Fibroblast of the aortic adventitia (primary cell): ENCODE results near the gene UGT1A10. TPM values are rescaled to one million over a fixed set of nuclear protein-coding genes. Genes with fewer than 3 reads are reported as not detected.
"Not testable (repeated sequence)": the region's sequence is repeated elsewhere in the genome, so short reads cannot be mapped to it uniquely, and the experiment has no call there.

ENCODE experiments used
- DNase-seq: peaks from one replicate; pipeline ENCODE4 v3.0.0-alpha.2; 2010; ENCODE audit warnings: low read depth
- H3K4me3 ChIP-seq: 2 replicates; pipeline ENCODE4 v1.5.1; 2011; ENCODE audit warnings: low read depth, mild to moderate bottlenecking, control low read depth, low read length, moderate library complexity
- CTCF ChIP-seq: IDR thresholded peaks from 2 replicates; pipeline ENCODE4 v1.5.1; 2011; ENCODE audit warnings: mild to moderate bottlenecking, low read length, control low read depth, inconsistent platforms; ENCODE audit not compliant: insufficient read depth
- total RNA-seq: library from RNA; depleted of rRNA; stranded (reverse); fragments of >200 nt; gene quantifications from 2 replicates; pipeline ENCODE4 v1.2.3, GENCODE V29; 2012; ENCODE audit warnings: low replicate concordance

UGT1A10 gene
- total RNA-seq, 1 donor = not detected

- no peak overlapping the region for H3K4me3 ChIP-seq
- no peak for TF ChIP-seq CTCF
- no peak for DNase-seq
These were observed 32.7 kb upstream of the UGT1A10 start for GRCh38 chr2:233603520-233603919.

- no peak overlapping the region for H3K4me3 ChIP-seq
- TF ChIP-seq CTCF = no peak
- DNase-seq = no peak
These were observed 31.4 kb upstream of the UGT1A10 start for GRCh38 chr2:233604826-233605225.

- TF ChIP-seq CTCF = no peak
- no peak overlapping the region for H3K4me3 ChIP-seq
- no peak for DNase-seq
These were observed 30.6 kb upstream of the UGT1A10 start for GRCh38 chr2:233605680-233606079.

- no peak overlapping the region for H3K4me3 ChIP-seq
- DNase-seq = no peak
- no peak for TF ChIP-seq CTCF
These were observed 25.0 kb upstream of the UGT1A10 start for GRCh38 chr2:233611284-233611683.

- not testable (repeated sequence) for H3K4me3 ChIP-seq, DNase-seq
These were observed 18.8 kb upstream of the UGT1A10 start, which contains the start of gene UGT1A8 for GRCh38 chr2:233617476-233617875. Gene UGT1A8, plus strand, starts transcription at chr2:233617633. Its CDS starts 75 bp downstream, at chr2:233617708.

GRCh38 chr2:233620204-233620603, 16.0 kb upstream of the UGT1A10 start:
- no peak for DNase-seq
- no peak overlapping the region for H3K4me3 ChIP-seq
- no peak for TF ChIP-seq CTCF

- DNase-seq, H3K4me3 ChIP-seq: not testable (repeated sequence)
These were observed 14.4 kb upstream of the UGT1A10 start for GRCh38 chr2:233621863-233622262.

GRCh38 chr2:233627331-233628025, 8.8 kb upstream of the UGT1A10 start:
- no peak for TF ChIP-seq CTCF
- no peak overlapping the region for H3K4me3 ChIP-seq
- DNase-seq = no peak
